Hematopoietic multipotent progenitor cell treated with erythropoietin and hydrocortisone succinate and interleukin-3 and kit ligand, for 4 days (in vitro differentiated cells): ENCODE data around the gene NEK7.
"Not testable (repeated sequence)": the region's sequence is repeated elsewhere in the genome, so short reads cannot be mapped to it uniquely, and the experiment has no call there.

ENCODE experiments used
- DNase-seq: peaks from one replicate; pipeline ENCODE4 v3.0.0-alpha.2; 2015

Gene NEK7

GRCh38 chr1:198156745-198157240 is at the start of gene NEK7:
NEK7 (plus strand) TSS chr1:198156998; CDS start chr1:198232581, 75,583 bp downstream.
- peak; percentile 90 for DNase-seq

GRCh38 chr1:198107091-198107501 is 49.7 kb upstream of the NEK7 start:
- peak; percentile 43 for DNase-seq

- no peak for DNase-seq
These were observed 48.0 kb upstream of the NEK7 start for GRCh38 chr1:198108636-198109370.

- no peak for DNase-seq
These were observed 47.5 kb upstream of the NEK7 start for GRCh38 chr1:198109371-198109715.

GRCh38 chr1:198113342-198113750 is 43.5 kb upstream of the NEK7 start:
- DNase-seq = no peak

- peak; percentile 67 for DNase-seq
These were observed 40.7 kb upstream of the NEK7 start for GRCh38 chr1:198116069-198116468.

- DNase-seq = no peak
These were observed 40.3 kb upstream of the NEK7 start for GRCh38 chr1:198116469-198116868.

GRCh38 chr1:198117267-198117666 is 39.5 kb upstream of the NEK7 start:
- no peak for DNase-seq

GRCh38 chr1:198118134-198118533 is 38.7 kb upstream of the NEK7 start:
- DNase-seq = no peak

GRCh38 chr1:198119906-198120305 is 36.9 kb upstream of the NEK7 start:
- no peak for DNase-seq

GRCh38 chr1:198121056-198121826 is 35.6 kb upstream of the NEK7 start:
- no peak for DNase-seq

- DNase-seq = peak; percentile 74
These were observed 34.1 kb upstream of the NEK7 start for GRCh38 chr1:198122693-198123092.

GRCh38 chr1:198123133-198123532 is 33.7 kb upstream of the NEK7 start:
- DNase-seq = peak; percentile 18

GRCh38 chr1:198124673-198125072 is 32.1 kb upstream of the NEK7 start:
- no peak for DNase-seq

GRCh38 chr1:198125995-198126735 is 30.6 kb upstream of the NEK7 start:
- DNase-seq = no peak

GRCh38 chr1:198128533-198128932 is 28.3 kb upstream of the NEK7 start:
- DNase-seq = no peak

- DNase-seq = not testable (repeated sequence)
These were observed 26.7 kb upstream of the NEK7 start for GRCh38 chr1:198130053-198130452.

- DNase-seq = peak; percentile 24
These were observed 24.6 kb upstream of the NEK7 start for GRCh38 chr1:198132060-198132781.

GRCh38 chr1:198134252-198134651 is 22.5 kb upstream of the NEK7 start:
- no peak for DNase-seq

- DNase-seq = no peak
These were observed 21.4 kb upstream of the NEK7 start for GRCh38 chr1:198135366-198135765.

- DNase-seq = no peak
These were observed 15.0 kb upstream of the NEK7 start for GRCh38 chr1:198141668-198142351.

GRCh38 chr1:198143797-198144196 is 13.0 kb upstream of the NEK7 start:
- DNase-seq = no peak
